HT1080 (cell line): ENCODE measurements around the gene PDLIM7. TPM values are rescaled to one million over a fixed set of nuclear protein-coding genes. Genes with fewer than 3 reads are reported as not detected.

Experiments
- total RNA-seq: library from RNA; depleted of rRNA; stranded (reverse); fragments of >200 nt; shearing (Covaris generic); gene quantifications from 2 replicates; pipeline ENCODE4 v1.2.3, GENCODE V29; 2014; rRNA removed

The PDLIM7 gene
- total RNA-seq, 1 experiment from 2014 or later = 262 TPM

Other genes starting within 250 kb of the PDLIM7 start
- gene RAB24, start 193.9 kb downstream of the PDLIM7 start, total RNA-seq = 31.2 and 31.5 TPM in 2 replicates
- 633 and 661 TPM in 2 replicates for gene PRELID1, start 193.8 kb downstream of the PDLIM7 start, total RNA-seq
- gene MXD3, start 185.7 kb downstream of the PDLIM7 start, total RNA-seq = 22.3 and 24.6 TPM in 2 replicates
- 213 and 237 TPM in 2 replicates for gene LMAN2, start 145.9 kb downstream of the PDLIM7 start, total RNA-seq
- 27.7 and 29.8 TPM in 2 replicates for gene RGS14, start 139.7 kb downstream of the PDLIM7 start, total RNA-seq
- 0.10 and 0.34 TPM in 2 replicates for gene SLC34A1, start 113.2 kb downstream of the PDLIM7 start, total RNA-seq
- gene PFN3, start 96.9 kb downstream of the PDLIM7 start, total RNA-seq = not detected in 2 replicates
- 8.5 and 15.2 TPM in 2 replicates for gene F12, start 88.0 kb downstream of the PDLIM7 start, total RNA-seq
- gene GRK6, start 70.9 kb downstream of the PDLIM7 start, total RNA-seq = 42.3 and 46.2 TPM in 2 replicates
- gene PRR7, start 50.8 kb downstream of the PDLIM7 start, total RNA-seq = 34.3 and 43.4 TPM in 2 replicates
- 108 and 118 TPM in 2 replicates for gene DBN1, start 24.0 kb downstream of the PDLIM7 start, total RNA-seq
- 2.3 and 4.4 TPM in 2 replicates for gene DOK3, start 12.2 kb upstream of the PDLIM7 start, total RNA-seq
- gene DDX41, start 19.4 kb upstream of the PDLIM7 start, total RNA-seq = 131 and 135 TPM in 2 replicates
- 17.4 and 23.1 TPM in 2 replicates for gene FAM193B, start 57.0 kb upstream of the PDLIM7 start, total RNA-seq
- gene TMED9, start 94.6 kb upstream of the PDLIM7 start, total RNA-seq = 84.7 and 164 TPM in 2 replicates
- 43.1 and 47.7 TPM in 2 replicates for gene B4GALT7, start 102.5 kb upstream of the PDLIM7 start, total RNA-seq